HepG2 (cell line): Measurements from ENCODE around the gene SV2B. TPM values are rescaled to one million over a fixed set of nuclear protein-coding genes. Genes with fewer than 3 reads are reported as not detected.

Experiments used
- ATAC-seq: fragments of 200-7000 bp; cut with Tn5 transposase; 3 replicates; pipeline ENCODE4 v1.9.1; 2020; ENCODE audit warnings: mild to moderate bottlenecking, moderate library complexity
- BruUV-seq: library from RNA; stranded (reverse); fragments of 400-500 nt; replicated peaks from 2 replicates; lab custom pipeline; 2021; lab: Mats Ljungman, UMichigan
- CTCF ChIA-PET: fragments of 300-600 bp; formaldehyde crosslinking; extraction: SDS; loops from one replicate; lab custom pipeline; 2021; ENCODE audit warnings: low total read pairs, inconsistent platforms, low intra/inter-chr PET ratio; lab: Yijun Ruan, JAX
- POLR2A ChIA-PET: fragments of 350-600 bp; sonication (Branson Sonifier 250); formaldehyde crosslinking; loops from one replicate; lab custom pipeline; 2020; ENCODE audit warnings: antibody characterized with exemption, inconsistent platforms; lab: Yijun Ruan, JAX
- DNase-seq: peaks from one replicate; pipeline ENCODE4 v3.0.0-alpha.2; 2015; ENCODE audit warnings: low spot score
- FAIRE-seq: peaks from 3 replicates; lab custom pipeline; 2011; peaks lifted over from hg19 to GRCh38; lab: Jason Lieb, UNC
- H2AFZ ChIP-seq: one replicate; pipeline ENCODE4 v1.6.1; 2011; ENCODE audit warnings: low read length, inconsistent platforms
- H3K27ac ChIP-seq: fragments of 300-600 bp; 3 replicates; pipeline ENCODE4 v1.8.0; 2011; ENCODE audit warnings: mixed run types, mild to moderate bottlenecking, mixed read lengths, low read length, inconsistent platforms; ENCODE audit not compliant: insufficient read depth; ENCODE audit errors: extremely low read length
- H3K27me3 ChIP-seq, 2 experiments: fragments of 200-600 bp in 1 of 2; 2 replicates in 1 of 2; 3 replicates in 1 of 2; pipeline versions ENCODE4 v1.6.0 to v1.8.0; 2011; ENCODE audit warnings: low read length in 2 of 2, mild to moderate bottlenecking in 2 of 2, moderate library complexity in 2 of 2, inconsistent platforms in 1 of 2; ENCODE audit not compliant: insufficient read depth in 2 of 2, control insufficient read depth in 1 of 2
- H3K36me3 ChIP-seq, 2 experiments: fragments of 200-600 bp in 1 of 2; replicated peaks in 1 of 2; 2 replicates in 1 of 2; 3 replicates in 1 of 2; pipeline versions ENCODE4 v1.5.1 to v1.8.0; 2011; ENCODE audit warnings: low read length in 2 of 2, inconsistent platforms in 1 of 2; ENCODE audit not compliant: insufficient read depth in 2 of 2, control insufficient read depth in 1 of 2
- H3K4me1 ChIP-seq: 2 replicates; pipeline ENCODE4 v1.5.1; 2012; ENCODE audit warnings: low read length, inconsistent platforms; ENCODE audit not compliant: insufficient read depth
- H3K4me2 ChIP-seq: 2 replicates; pipeline ENCODE4 v1.6.0; 2011; ENCODE audit warnings: low read depth, low read length, inconsistent platforms
- H3K4me3 ChIP-seq, 3 experiments: fragments of 200-600 bp in 1 of 3; sonication (generic), shearing (Covaris generic) in 1 of 3; replicated peaks in 1 of 3; 2 replicates each; pipeline ENCODE4 v1.5.1; 2011 to 2016; ENCODE audit warnings: low read length in 3 of 3, inconsistent platforms in 2 of 3, low read depth in 2 of 3, mild to moderate bottlenecking in 2 of 3, control low read depth in 1 of 3, mixed read lengths in 1 of 3; ENCODE audit not compliant: insufficient read depth in 1 of 3
- H3K79me2 ChIP-seq: one replicate; pipeline ENCODE4 v1.6.1; 2011; ENCODE audit warnings: low read length, inconsistent platforms; ENCODE audit not compliant: insufficient read depth
- H3K9ac ChIP-seq: 2 replicates; pipeline ENCODE4 v1.6.0; 2011; ENCODE audit warnings: mild to moderate bottlenecking, low read depth, low read length, inconsistent platforms; ENCODE audit not compliant: insufficient read depth
- H3K9me3 ChIP-seq: 2 replicates; pipeline ENCODE4 v1.5.1; 2012; ENCODE audit warnings: mild to moderate bottlenecking, low read length
- H4K20me1 ChIP-seq: 2 replicates; pipeline ENCODE4 v1.6.0; 2011; ENCODE audit warnings: inconsistent platforms, mild to moderate bottlenecking, low read length, moderate library complexity; ENCODE audit not compliant: insufficient read depth
- AFF4 ChIP-seq: sonication (generic); formaldehyde crosslinking; IDR thresholded peaks from 2 replicates; pipeline ENCODE4 v1.4.0; 2020; ENCODE audit warnings: missing genetic modification reagents
- CERS6 ChIP-seq: sonication (generic); formaldehyde crosslinking; IDR thresholded peaks from 2 replicates; pipeline ENCODE4 v1.5.0; 2020; ENCODE audit warnings: missing genetic modification reagents
- NBN ChIP-seq: fragments of 450-650 bp; conservative IDR thresholded peaks from 2 replicates; pipeline ENCODE4 v1.6.1; 2017
- SNAPC2 ChIP-seq: sonication (generic); formaldehyde crosslinking; IDR thresholded peaks from 2 replicates; pipeline ENCODE4 v1.8.1; 2022; ENCODE audit warnings: mild to moderate bottlenecking, missing genetic modification reagents
- SRY ChIP-seq: sonication (generic); formaldehyde crosslinking; IDR thresholded peaks from 2 replicates; pipeline ENCODE4 v1.8.0; 2022; ENCODE audit warnings: mild to moderate bottlenecking, missing genetic modification reagents
- ZFP91 ChIP-seq: sonication (generic); formaldehyde crosslinking; IDR thresholded peaks from 2 replicates; pipeline ENCODE4 v1.9.0; 2022; ENCODE audit warnings: missing genetic modification reagents, mild to moderate bottlenecking, borderline replicate concordance
- ZNF101 ChIP-seq: sonication (generic); formaldehyde crosslinking; IDR thresholded peaks from 2 replicates; pipeline ENCODE4 v1.4.0; 2020; ENCODE audit warnings: mild to moderate bottlenecking, low read depth, missing genetic modification reagents, borderline replicate concordance
- ZNF17 ChIP-seq: sonication (generic); formaldehyde crosslinking; IDR thresholded peaks from 2 replicates; pipeline ENCODE4 v1.5.0; 2020; ENCODE audit warnings: mild to moderate bottlenecking, missing genetic modification reagents
- ZNF652 ChIP-seq: IDR thresholded peaks from 2 replicates; pipeline ENCODE4 v1.6.1; 2016; ENCODE audit warnings: low read depth, borderline replicate concordance
- ZNF749 ChIP-seq: sonication (generic); formaldehyde crosslinking; IDR thresholded peaks from 2 replicates; pipeline ENCODE4 v1.8.0; 2022; ENCODE audit warnings: mild to moderate bottlenecking, missing genetic modification reagents, moderate library complexity, borderline replicate concordance
- WGBS: methylation state at CpG from one replicate; pipeline ENCODE4 v1.1.6; 2017; ENCODE audit warnings: low lambda C conversion rate; 5-methylcytosine and 5-hydroxymethylcytosine counted together
- in situ Hi-C: cut with HindIII; loops from 2 replicates; pipeline ENCODE4 v1.10.0; 2017; ENCODE audit warnings: low pct_unique_long_range_greater_than_20kb; ENCODE audit not compliant: extremely low pct_ligation_motif_present
- intact Hi-C: fragments of 100-400 bp; cut with micrococcal nuclease; formaldehyde crosslinking; loops from one replicate; pipeline ENCODE4 v1.10.0; 2022; ENCODE audit not compliant: unreplicated experiment
- polyA plus RNA-seq, 8 experiments: library from polyadenylated mRNA; depleted of rRNA in 3 of 8; stranded (reverse) in 7 of 8; unstranded in 1 of 8; fragments of >200 nt; fragmentation: Illumina TruSeq in 4 of 8; extraction: Trizol in 4 of 8; gene quantifications; 2 replicates each; pipeline versions ENCODE4 v1.2.1 to v1.2.3, GENCODE V29; 2011 to 2016; ENCODE audit warnings: low read depth in 4 of 8, missing spikeins in 1 of 8, mixed read lengths in 1 of 8; ENCODE audit not compliant: insufficient read depth in 1 of 8
- total RNA-seq, 5 experiments: library from RNA; depleted of rRNA; stranded (reverse); fragments of >200 nt; fragmentation: Illumina TruSeq; extraction: Trizol; gene quantifications; 2 replicates each; pipeline ENCODE4 v1.2.3, GENCODE V29; 2016; ENCODE audit warnings: low read depth in 1 of 5

Gene SV2B
- total and polyA plus RNA-seq, 2 of the 13 experiments (the other 11 are each of a cell fraction or from before 2014, with no cell fraction given) = not detected

GRCh38 chr15:91118817-91119590, 18.9 kb downstream of the SV2B start:
- ATAC-seq (no peak), DNase-seq (no peak), FAIRE-seq (no peak)
- in situ Hi-C loops = no loop called here
- Histone ChIP-seq H3K9me3 (no peaks in the 10 kb centered on the region), H4K20me1 (no peaks in the 10 kb centered on the region), H3K36me3 (no peaks in the 10 kb centered on the region), H3K27me3 (peaks cover 0 to 12% of the 10 kb centered on the region in 2 experiments; a peak in 2 of 5 replicates), H3K4me3 (no peak overlapping the region), H3K4me2 (no peak overlapping the region), H3K27ac (no peak overlapping the region), H2AFZ (no peak overlapping the region), H3K4me1 (no peaks in the 10 kb centered on the region), H3K79me2 (no peaks in the 10 kb centered on the region), H3K9ac (no peak overlapping the region)
- ChIA-PET CTCF (no interaction called here), POLR2A (no interaction called here)
- no TSS peak for BruUV-seq
- no peak for TF ChIP-seq ZNF652
- no peak for TF ChIP-seq ZFP91 (CRISPR knock-in tag)
- TF ChIP-seq ZNF101 = no peak
- TF ChIP-seq ZNF749 (CRISPR knock-in tag) = no peak
- no peak for TF ChIP-seq SRY
- intact Hi-C loops = no loop called here
- WGBS = 46% methylated on average over 12 of the region's 12 CpGs

- FAIRE-seq = no peak
- H4K20me1 ChIP-seq = no peaks in the 10 kb centered on the region
- no peaks in the 10 kb centered on the region for H3K9me3 ChIP-seq
- H3K4me2 ChIP-seq = no peak overlapping the region
- no peak overlapping the region for H2AFZ ChIP-seq
- peaks cover 0 to 15% of the 10 kb centered on the region in 2 experiments; a peak in 2 of 5 replicates for H3K27me3 ChIP-seq
- ATAC-seq = no peak
- no peaks in the 10 kb centered on the region for H3K79me2 ChIP-seq
- no peak overlapping the region for H3K4me3 ChIP-seq
- CTCF ChIA-PET = no interaction called here
- POLR2A ChIA-PET = no interaction called here
- in situ Hi-C loops (no loop called here), intact Hi-C loops (no loop called here)
- no TSS peak for BruUV-seq
- DNase-seq = no peak
- no peaks in the 10 kb centered on the region for H3K4me1 ChIP-seq
- no peak overlapping the region for H3K9ac ChIP-seq
- 4% methylated on average over 1 of the region's 1 CpG for WGBS
- no peaks in the 10 kb centered on the region for H3K36me3 ChIP-seq
- H3K27ac ChIP-seq = no peak overlapping the region
- TF ChIP-seq CERS6 (CRISPR knock-in tag) (no peak), NBN (no peak), ZNF17 (no peak), SNAPC2 (CRISPR knock-in tag) (no peak), AFF4 (CRISPR knock-in tag) (no peak)
Measured at GRCh38 chr15:91122296-91122695, 22.2 kb downstream of the SV2B start.
